ENCODE measurements around the gene CXXC5. TPM values are rescaled to one million over a fixed set of nuclear protein-coding genes. Genes with fewer than 3 reads are reported as not detected.
A peak's percentile ranks its signal among the peaks of the same experiment; 100 is the strongest.

Gene CXXC5
- total and polyA plus RNA-seq, 9 of the 15 experiments (the other 6 are each of a cell fraction or from before 2014, with no cell fraction given), result 1.9 to 123 (median 45.8) TPM

- no peak for TF ChIP-seq ZBTB12 (CRISPR knock-in tag; IDR thresholded peaks at IDR 0.05)
- no peak for TF ChIP-seq ETS2 (tag; IDR thresholded peaks at IDR 0.05; ENCODE audit: borderline replicate concordance, poor library complexity, severe bottlenecking)
- peak; percentile 64; the same call in 1 of the 2 replicates for TF ChIP-seq HBP1 (CRISPR knock-in tag; IDR thresholded peaks at IDR 0.05)
- TF ChIP-seq CC2D1A (IDR thresholded peaks at IDR 0.05), result no peak; the same call in 1 of the 2 replicates
- TF ChIP-seq THRAP3 (IDR thresholded peaks at IDR 0.05; ENCODE audit: borderline replicate concordance), result no peak
- no peak for TF ChIP-seq AFF4 (CRISPR knock-in tag; IDR thresholded peaks at IDR 0.05)
- TF ChIP-seq ZNF384 (IDR thresholded peaks at IDR 0.05; ENCODE audit: low read depth, low read length), result no peak
- TF ChIP-seq TBL1XR1 (IDR thresholded peaks at IDR 0.05; ENCODE audit: low read length in 2 of 2), result no peak
- TF ChIP-seq ZBTB26 (CRISPR knock-in tag; IDR thresholded peaks at IDR 0.05), result no peak
- TF ChIP-seq PKNOX1 (IDR thresholded peaks at IDR 0.05), result no peak
- TF ChIP-seq MEF2D (tag; conservative IDR thresholded peaks at IDR 0.05; ENCODE audit: low read depth), result 0 out of 2 replicates have a peak, but pooled peaks have one; percentile 20
- TF ChIP-seq CBFB (CRISPR knock-in tag; IDR thresholded peaks at IDR 0.05), result no peak
- no peak for TF ChIP-seq PHF8 (IDR thresholded peaks at IDR 0.05; ENCODE audit: borderline replicate concordance, low read length)
- no peak for TF ChIP-seq SRSF7 (optimal IDR thresholded peaks at IDR 0.05; ENCODE audit: low read depth, low read length)
- no peak for TF ChIP-seq RFX7 (CRISPR knock-in tag; IDR thresholded peaks at IDR 0.05)
- no peak for TF ChIP-seq RBM17 (IDR thresholded peaks at IDR 0.05; ENCODE audit: borderline replicate concordance, low read depth, low read length)
- TF ChIP-seq GTF2B (IDR thresholded peaks at IDR 0.05; ENCODE audit: extremely low read depth, insufficient read length), result no peak
- TF ChIP-seq PHB2 (IDR thresholded peaks at IDR 0.05; ENCODE audit: low read depth), result no peak
- no peak; the same call in 1 of the 2 replicates for TF ChIP-seq CXXC5 (CRISPR knock-in tag; IDR thresholded peaks at IDR 0.05)
Observed at GRCh38 chr5:139638090-139638735, 9.9 kb upstream of the CXXC5 start (continued).

Data from K562 (cell line).